Non-pigmented ciliary epithelial cell (primary cell): ENCODE results near the gene KLHL29.

Source experiments
- DNase-seq: peaks from one replicate; pipeline ENCODE4 v3.0.0-alpha.2; 2010; ENCODE audit warnings: low read depth

Gene KLHL29

GRCh38 chr2:23476786-23477185 lies 91.8 kb downstream of the KLHL29 start:
- DNase-seq: no peak

GRCh38 chr2:23477392-23477791 lies 92.4 kb downstream of the KLHL29 start:
- no peak for DNase-seq

GRCh38 chr2:23478087-23478932 lies 93.3 kb downstream of the KLHL29 start:
- DNase-seq: no peak

GRCh38 chr2:23478933-23479683 lies 94.1 kb downstream of the KLHL29 start:
- DNase-seq: no peak

GRCh38 chr2:23480957-23481797 lies 96.2 kb downstream of the KLHL29 start:
- DNase-seq: peak; percentile 61

GRCh38 chr2:23482188-23482587 lies 97.2 kb downstream of the KLHL29 start:
- no peak for DNase-seq

GRCh38 chr2:23482607-23483006 lies 97.6 kb downstream of the KLHL29 start:
- no peak for DNase-seq

GRCh38 chr2:23483791-23484190 lies 98.8 kb downstream of the KLHL29 start:
- no peak for DNase-seq

GRCh38 chr2:23484275-23484674 lies 99.3 kb downstream of the KLHL29 start:
- no peak for DNase-seq

- no peak for DNase-seq
Observed at GRCh38 chr2:23484767-23485166, 99.8 kb downstream of the KLHL29 start.

- no peak for DNase-seq
Observed at GRCh38 chr2:23485261-23485660, 100.3 kb downstream of the KLHL29 start.

- DNase-seq: no peak
Observed at GRCh38 chr2:23485841-23486683, 101.1 kb downstream of the KLHL29 start.

GRCh38 chr2:23486684-23487075 lies 101.7 kb downstream of the KLHL29 start:
- DNase-seq: no peak

GRCh38 chr2:23487735-23488492 lies 102.9 kb downstream of the KLHL29 start:
- DNase-seq: peak; percentile 34

- no peak for DNase-seq
Observed at GRCh38 chr2:23488584-23488983, 103.6 kb downstream of the KLHL29 start.

- no peak for DNase-seq
Observed at GRCh38 chr2:23489471-23490322, 104.7 kb downstream of the KLHL29 start.

- DNase-seq: no peak
Observed at GRCh38 chr2:23491591-23492336, 106.8 kb downstream of the KLHL29 start.

GRCh38 chr2:23492337-23492675 lies 107.3 kb downstream of the KLHL29 start:
- no peak for DNase-seq

- DNase-seq: no peak
Observed at GRCh38 chr2:23492921-23493320, 107.9 kb downstream of the KLHL29 start.
